HepG2 (cell line): ENCODE measurements around the gene TMEM79. TPM values are rescaled to one million over a fixed set of nuclear protein-coding genes. Genes with fewer than 3 reads are reported as not detected.
A peak's percentile ranks its signal among the peaks of the same experiment; 100 is the strongest.

ENCODE experiments used
- ATAC-seq: fragments of 200-7000 bp; cut with Tn5 transposase; 3 replicates; pipeline ENCODE4 v1.9.1; 2020; ENCODE audit warnings: mild to moderate bottlenecking, moderate library complexity
- BruUV-seq: library from RNA; stranded (reverse); fragments of 400-500 nt; replicated peaks from 2 replicates; lab custom pipeline; 2021; lab: Mats Ljungman, UMichigan
- CTCF ChIA-PET: fragments of 300-600 bp; formaldehyde crosslinking; extraction: SDS; loops from one replicate; lab custom pipeline; 2021; ENCODE audit warnings: low total read pairs, inconsistent platforms, low intra/inter-chr PET ratio; lab: Yijun Ruan, JAX
- POLR2A ChIA-PET: fragments of 350-600 bp; sonication (Branson Sonifier 250); formaldehyde crosslinking; loops from one replicate; lab custom pipeline; 2020; ENCODE audit warnings: antibody characterized with exemption, inconsistent platforms; lab: Yijun Ruan, JAX
- DNase-seq: peaks from one replicate; pipeline ENCODE4 v3.0.0-alpha.2; 2015; ENCODE audit warnings: low spot score
- FAIRE-seq: peaks from 3 replicates; lab custom pipeline; 2011; peaks lifted over from hg19 to GRCh38; lab: Jason Lieb, UNC
- H2AFZ ChIP-seq: one replicate; pipeline ENCODE4 v1.6.1; 2011; ENCODE audit warnings: low read length, inconsistent platforms
- H3K27ac ChIP-seq: fragments of 300-600 bp; 3 replicates; pipeline ENCODE4 v1.8.0; 2011; ENCODE audit warnings: mixed run types, mild to moderate bottlenecking, mixed read lengths, low read length, inconsistent platforms; ENCODE audit not compliant: insufficient read depth; ENCODE audit errors: extremely low read length
- H3K27me3 ChIP-seq, 2 experiments: fragments of 200-600 bp in 1 of 2; 2 replicates in 1 of 2; 3 replicates in 1 of 2; pipeline versions ENCODE4 v1.6.0 to v1.8.0; 2011; ENCODE audit warnings: low read length in 2 of 2, mild to moderate bottlenecking in 2 of 2, moderate library complexity in 2 of 2, inconsistent platforms in 1 of 2; ENCODE audit not compliant: insufficient read depth in 2 of 2, control insufficient read depth in 1 of 2
- H3K36me3 ChIP-seq, 2 experiments: fragments of 200-600 bp in 1 of 2; replicated peaks in 1 of 2; 2 replicates in 1 of 2; 3 replicates in 1 of 2; pipeline versions ENCODE4 v1.5.1 to v1.8.0; 2011; ENCODE audit warnings: low read length in 2 of 2, inconsistent platforms in 1 of 2; ENCODE audit not compliant: insufficient read depth in 2 of 2, control insufficient read depth in 1 of 2
- H3K4me1 ChIP-seq: 2 replicates; pipeline ENCODE4 v1.5.1; 2012; ENCODE audit warnings: low read length, inconsistent platforms; ENCODE audit not compliant: insufficient read depth
- H3K4me2 ChIP-seq: 2 replicates; pipeline ENCODE4 v1.6.0; 2011; ENCODE audit warnings: low read depth, low read length, inconsistent platforms
- H3K4me3 ChIP-seq, 3 experiments: fragments of 200-600 bp in 1 of 3; sonication (generic), shearing (Covaris generic) in 1 of 3; replicated peaks in 1 of 3; 2 replicates each; pipeline ENCODE4 v1.5.1; 2011 to 2016; ENCODE audit warnings: low read length in 3 of 3, inconsistent platforms in 2 of 3, low read depth in 2 of 3, mild to moderate bottlenecking in 2 of 3, control low read depth in 1 of 3, mixed read lengths in 1 of 3; ENCODE audit not compliant: insufficient read depth in 1 of 3
- H3K79me2 ChIP-seq: one replicate; pipeline ENCODE4 v1.6.1; 2011; ENCODE audit warnings: low read length, inconsistent platforms; ENCODE audit not compliant: insufficient read depth
- H3K9ac ChIP-seq: 2 replicates; pipeline ENCODE4 v1.6.0; 2011; ENCODE audit warnings: mild to moderate bottlenecking, low read depth, low read length, inconsistent platforms; ENCODE audit not compliant: insufficient read depth
- H3K9me3 ChIP-seq: 2 replicates; pipeline ENCODE4 v1.5.1; 2012; ENCODE audit warnings: mild to moderate bottlenecking, low read length
- H4K20me1 ChIP-seq: 2 replicates; pipeline ENCODE4 v1.6.0; 2011; ENCODE audit warnings: inconsistent platforms, mild to moderate bottlenecking, low read length, moderate library complexity; ENCODE audit not compliant: insufficient read depth
- AGO2 ChIP-seq: fragments of 200-400 bp; formaldehyde crosslinking; optimal IDR thresholded peaks from 2 replicates; pipeline ENCODE3; 2017; ENCODE audit warnings: mild to moderate bottlenecking, low read depth, low read length, moderate library complexity
- ARID5B ChIP-seq: IDR thresholded peaks from 2 replicates; pipeline ENCODE4 v1.4.0; 2020; ENCODE audit warnings: mild to moderate bottlenecking, missing genetic modification reagents
- IRF2 ChIP-seq: IDR thresholded peaks from 2 replicates; pipeline ENCODE4 v1.6.1; 2018; ENCODE audit warnings: missing genetic modification reagents, missing compliant biosample characterization
- POLR2A ChIP-seq, 2 experiments: IDR thresholded peaks; 2 replicates each; pipeline ENCODE4 v1.6.1; 2011; ENCODE audit warnings: low read depth in 2 of 2, low read length in 2 of 2, mild to moderate bottlenecking in 1 of 2, moderate library complexity in 1 of 2; ENCODE audit not compliant: insufficient read depth in 1 of 2
- SKIL ChIP-seq: sonication (generic); formaldehyde crosslinking; IDR thresholded peaks from 2 replicates; pipeline ENCODE4 v1.8.0; 2022; ENCODE audit warnings: missing genetic modification reagents, mild to moderate bottlenecking, moderate library complexity, borderline replicate concordance
- SNRNP70 ChIP-seq: fragments of 200-400 bp; formaldehyde crosslinking; IDR thresholded peaks from 2 replicates; pipeline ENCODE4 v1.6.1; 2017; ENCODE audit warnings: mild to moderate bottlenecking, low read depth, low read length, moderate library complexity
- WGBS: methylation state at CpG from one replicate; pipeline ENCODE4 v1.1.6; 2017; ENCODE audit warnings: low lambda C conversion rate; 5-methylcytosine and 5-hydroxymethylcytosine counted together
- in situ Hi-C: cut with HindIII; loops from 2 replicates; pipeline ENCODE4 v1.10.0; 2017; ENCODE audit warnings: low pct_unique_long_range_greater_than_20kb; ENCODE audit not compliant: extremely low pct_ligation_motif_present
- intact Hi-C: fragments of 100-400 bp; cut with micrococcal nuclease; formaldehyde crosslinking; loops from one replicate; pipeline ENCODE4 v1.10.0; 2022; ENCODE audit not compliant: unreplicated experiment
- polyA plus RNA-seq, 8 experiments: library from polyadenylated mRNA; depleted of rRNA in 3 of 8; stranded (reverse) in 7 of 8; unstranded in 1 of 8; fragments of >200 nt; fragmentation: Illumina TruSeq in 4 of 8; extraction: Trizol in 4 of 8; gene quantifications; 2 replicates each; pipeline versions ENCODE4 v1.2.1 to v1.2.3, GENCODE V29; 2011 to 2016; ENCODE audit warnings: low read depth in 4 of 8, missing spikeins in 1 of 8, mixed read lengths in 1 of 8; ENCODE audit not compliant: insufficient read depth in 1 of 8
- total RNA-seq, 5 experiments: library from RNA; depleted of rRNA; stranded (reverse); fragments of >200 nt; fragmentation: Illumina TruSeq; extraction: Trizol; gene quantifications; 2 replicates each; pipeline ENCODE4 v1.2.3, GENCODE V29; 2016; ENCODE audit warnings: low read depth in 1 of 5

TMEM79 gene
- total and polyA plus RNA-seq, 2 of the 13 experiments (the other 11 are each of a cell fraction or from before 2014, with no cell fraction given), result 1.2 to 1.9 TPM

GRCh38 chr1:156284757-156285156 lies 632 bp downstream of the TMEM79 start:
- ChIA-PET POLR2A (interaction anchor here (7.1 kb wide), 1 partner anchor 10 kb away, joined by 115 read pairs; the partner anchor contains the start of genes GLMP and VHLL), CTCF (no interaction called here)
- Histone ChIP-seq H3K36me3 (peaks cover 3 to 9% of the 10 kb centered on the region in 2 experiments; a peak in 4 of 5 replicates), H3K9ac (no peak overlapping the region), H3K27ac (no peak overlapping the region), H4K20me1 (peaks cover 14% of the 10 kb centered on the region), H3K4me2 (no peak overlapping the region), H3K4me1 (peaks cover 32% of the 10 kb centered on the region), H3K27me3 (no peaks in the 10 kb centered on the region; a peak in 1 of 5 replicates), H3K9me3 (no peaks in the 10 kb centered on the region), H3K79me2 (peaks cover 36% of the 10 kb centered on the region), H2AFZ (no peak overlapping the region), H3K4me3 (no peak overlapping the region)
- 84% methylated on average over 4 of the region's 4 CpGs for WGBS
- no peak for FAIRE-seq
- intact Hi-C loops, result no loop called here
- TF ChIP-seq ARID5B (no peak), POLR2A (IDR thresholded peaks at IDR 0.05; ENCODE audit: insufficient read depth in 1 of 2, low read depth in 2 of 2, low read length in 2 of 2) (0 out of 4 replicates have a peak, but pooled peaks of 1 of the 2 experiments have one; percentile 19)
- DNase-seq, result no peak
- in situ Hi-C loops, result no loop called here
- no peak for ATAC-seq
- no TSS peak for BruUV-seq

GRCh38 chr1:156285437-156285836 lies 1.3 kb downstream of the TMEM79 start:
- no peak overlapping the region for H2AFZ ChIP-seq
- 100% methylated on average over 3 of the region's 21 CpGs for WGBS
- in situ Hi-C loops, result no loop called here
- ChIA-PET POLR2A (interaction anchor here (0.7 to 7.1 kb wide), 2 partner anchors 9 to 13 kb away, joined by 3 to 115 read pairs; partner anchors contain the start of genes GLMP and VHLL), CTCF (no interaction called here)
- H3K27me3 ChIP-seq, result no peaks in the 10 kb centered on the region; a peak in 1 of 5 replicates
- FAIRE-seq (no peak), ATAC-seq (no peak), DNase-seq (no peak)
- H3K4me3 ChIP-seq, result no peak overlapping the region
- BruUV-seq, result no TSS peak
- no peak overlapping the region for H3K9ac ChIP-seq
- peaks cover 29% of the 10 kb centered on the region for H3K79me2 ChIP-seq
- intact Hi-C loops, result no loop called here
- H3K36me3 ChIP-seq, result peaks cover 2 to 3% of the 10 kb centered on the region in 2 experiments; a peak in 2 of 5 replicates
- H4K20me1 ChIP-seq, result peaks cover 11% of the 10 kb centered on the region
- H3K4me1 ChIP-seq, result peaks cover 25% of the 10 kb centered on the region
- no peak overlapping the region for H3K4me2 ChIP-seq
- no peak overlapping the region for H3K27ac ChIP-seq
- H3K9me3 ChIP-seq, result no peaks in the 10 kb centered on the region
- TF ChIP-seq AGO2 (peak; percentile 49), IRF2 (CRISPR knock-in tag) (no peak), SNRNP70 (no peak), SKIL (CRISPR knock-in tag) (no peak)
